Measurements from ENCODE around the gene HCK.

Gene HCK

GRCh38 chr20:32035426-32035779, 16.6 kb upstream of the HCK start:
- peaks cover 3% of the 10 kb centered on the region for H3K4me1 Mint-ChIP-seq
- peaks cover 53% of the 10 kb centered on the region for H3K27me3 Mint-ChIP-seq
- no peaks in the 10 kb centered on the region for H3K9me3 Mint-ChIP-seq
- H3K27ac Mint-ChIP-seq, result no peak overlapping the region
- no peak overlapping the region for H3K4me3 Mint-ChIP-seq
- CTCF ChIA-PET, result interaction anchor here (0.6 to 8.4 kb wide), 5 partner anchors 55 to 188 kb away, joined by 3 to 86 read pairs (median 4); no protein-coding TSS in a partner anchor
- no peak for DNase-seq
- H3K36me3 Mint-ChIP-seq, result no peaks in the 10 kb centered on the region

- H3K36me3 Mint-ChIP-seq, result no peaks in the 10 kb centered on the region
- no peaks in the 10 kb centered on the region for H3K9me3 Mint-ChIP-seq
- no peak for DNase-seq
- no peak overlapping the region for H3K4me3 Mint-ChIP-seq
- CTCF ChIA-PET, result interaction anchor here (1.2 kb wide), 1 partner anchor 56 kb away, joined by 4 read pairs; no protein-coding TSS in a partner anchor
- no peak overlapping the region for H3K27ac Mint-ChIP-seq
- H3K4me1 Mint-ChIP-seq, result peaks cover 3% of the 10 kb centered on the region
- H3K27me3 Mint-ChIP-seq, result peaks cover 54% of the 10 kb centered on the region
These were observed 15.8 kb upstream of the HCK start for GRCh38 chr20:32036252-32036651.

GRCh38 chr20:32036716-32037485, 15.1 kb upstream of the HCK start:
- DNase-seq, result no peak
- no peaks in the 10 kb centered on the region for H3K9me3 Mint-ChIP-seq
- CTCF ChIA-PET, result interaction anchor here (0.7 kb wide), 1 partner anchor 471 kb away, joined by 3 read pairs; no protein-coding TSS in a partner anchor
- H3K27me3 Mint-ChIP-seq, result peaks cover 48% of the 10 kb centered on the region
- H3K4me3 Mint-ChIP-seq, result no peak overlapping the region
- no peaks in the 10 kb centered on the region for H3K4me1 Mint-ChIP-seq
- no peaks in the 10 kb centered on the region for H3K36me3 Mint-ChIP-seq
- no peak overlapping the region for H3K27ac Mint-ChIP-seq

GRCh38 chr20:32037929-32038328, 14.1 kb upstream of the HCK start:
- H3K4me1 Mint-ChIP-seq, result no peaks in the 10 kb centered on the region
- no peak overlapping the region for H3K27ac Mint-ChIP-seq
- CTCF ChIA-PET, result no interaction called here
- no peaks in the 10 kb centered on the region for H3K9me3 Mint-ChIP-seq
- H3K36me3 Mint-ChIP-seq, result no peaks in the 10 kb centered on the region
- no peak for DNase-seq
- peaks cover 49% of the 10 kb centered on the region for H3K27me3 Mint-ChIP-seq
- H3K4me3 Mint-ChIP-seq, result no peak overlapping the region

- H3K27me3 Mint-ChIP-seq, result peaks cover 34% of the 10 kb centered on the region
- H3K4me3 Mint-ChIP-seq, result no peak overlapping the region
These were observed 11.7 kb upstream of the HCK start for GRCh38 chr20:32040142-32040953.

GRCh38 chr20:32045999-32046398, 6.0 kb upstream of the HCK start:
- Mint-ChIP-seq H3K36me3 (no peaks in the 10 kb centered on the region), H3K9me3 (no peaks in the 10 kb centered on the region), H3K4me1 (peaks cover 4% of the 10 kb centered on the region), H3K27ac (no peak overlapping the region), H3K27me3 (peaks cover 47% of the 10 kb centered on the region), H3K4me3 (no peak overlapping the region)
- no peak for DNase-seq
- CTCF ChIA-PET, result no interaction called here

More at GRCh38 chr20:32040142-32040953, 11.7 kb upstream of the HCK start:
- Mint-ChIP-seq H3K9me3 (no peaks in the 10 kb centered on the region), H3K36me3 (no peaks in the 10 kb centered on the region), H3K27ac (no peak overlapping the region), H3K4me1 (no peaks in the 10 kb centered on the region)
- CTCF ChIA-PET, result interaction anchor here (0.7 to 4.6 kb wide), 2 partner anchors 9 to 51 kb away, joined by 3 to 28 read pairs; no protein-coding TSS in a partner anchor
- DNase-seq, result no peak

GRCh38 chr20:32050324-32050841, 1.7 kb upstream of the HCK start:
- no peak for DNase-seq
- Mint-ChIP-seq H3K27me3 (peaks cover 75% of the 10 kb centered on the region), H3K4me3 (no peak overlapping the region), H3K9me3 (no peaks in the 10 kb centered on the region), H3K27ac (no peak overlapping the region), H3K4me1 (peaks cover 19% of the 10 kb centered on the region), H3K36me3 (peaks cover 5% of the 10 kb centered on the region)
- CTCF ChIA-PET, result no interaction called here

GRCh38 chr20:32050851-32051556, 1.0 kb upstream of the HCK start:
- H3K4me3 Mint-ChIP-seq, result no peak overlapping the region
- DNase-seq, result no peak
- peaks cover 19% of the 10 kb centered on the region for H3K4me1 Mint-ChIP-seq
- H3K36me3 Mint-ChIP-seq, result peaks cover 5% of the 10 kb centered on the region
- H3K27ac Mint-ChIP-seq, result no peak overlapping the region
- no peaks in the 10 kb centered on the region for H3K9me3 Mint-ChIP-seq
- CTCF ChIA-PET, result no interaction called here
- H3K27me3 Mint-ChIP-seq, result peaks cover 75% of the 10 kb centered on the region

- H3K9me3 Mint-ChIP-seq, result no peaks in the 10 kb centered on the region
- CTCF ChIA-PET, result no interaction called here
- DNase-seq, result no peak
- H3K4me1 Mint-ChIP-seq, result peaks cover 19% of the 10 kb centered on the region
- H3K27ac Mint-ChIP-seq, result no peak overlapping the region
- H3K36me3 Mint-ChIP-seq, result peaks cover 5% of the 10 kb centered on the region
- no peak overlapping the region for H3K4me3 Mint-ChIP-seq
- H3K27me3 Mint-ChIP-seq, result peaks cover 76% of the 10 kb centered on the region
These were observed 337 bp upstream of the HCK start for GRCh38 chr20:32051720-32052089.

- DNase-seq, result no peak
- no peak overlapping the region for H3K4me3 Mint-ChIP-seq
- no peaks in the 10 kb centered on the region for H3K9me3 Mint-ChIP-seq
- H3K27me3 Mint-ChIP-seq, result peaks cover 80% of the 10 kb centered on the region
- CTCF ChIA-PET, result no interaction called here
- peaks cover 5% of the 10 kb centered on the region for H3K36me3 Mint-ChIP-seq
- H3K4me1 Mint-ChIP-seq, result peaks cover 19% of the 10 kb centered on the region
- H3K27ac Mint-ChIP-seq, result no peak overlapping the region
These were observed 828 bp downstream of the HCK start for GRCh38 chr20:32052778-32053362.

- Mint-ChIP-seq H3K9me3 (no peaks in the 10 kb centered on the region), H3K4me3 (no peak overlapping the region), H3K27ac (no peak overlapping the region), H3K27me3 (peaks cover 86% of the 10 kb centered on the region), H3K4me1 (peaks cover 19% of the 10 kb centered on the region), H3K36me3 (peaks cover 5% of the 10 kb centered on the region)
- CTCF ChIA-PET, result no interaction called here
- DNase-seq, result no peak
These were observed 1.6 kb downstream of the HCK start for GRCh38 chr20:32053648-32054047.

- CTCF ChIA-PET, result no interaction called here
- no peak overlapping the region for H3K4me3 Mint-ChIP-seq
- DNase-seq, result no peak
- H3K9me3 Mint-ChIP-seq, result no peaks in the 10 kb centered on the region
- H3K27ac Mint-ChIP-seq, result no peak overlapping the region
- H3K36me3 Mint-ChIP-seq, result peaks cover 2% of the 10 kb centered on the region
- H3K27me3 Mint-ChIP-seq, result peaks cover 84% of the 10 kb centered on the region
- H3K4me1 Mint-ChIP-seq, result peaks cover 6% of the 10 kb centered on the region
These were observed 4.9 kb downstream of the HCK start for GRCh38 chr20:32056708-32057483.

- Mint-ChIP-seq H3K4me1 (peaks cover 8% of the 10 kb centered on the region), H3K9me3 (no peaks in the 10 kb centered on the region), H3K27me3 (peaks cover 82% of the 10 kb centered on the region), H3K36me3 (no peaks in the 10 kb centered on the region), H3K4me3 (no peak overlapping the region), H3K27ac (no peak overlapping the region)
- no peak for DNase-seq
- CTCF ChIA-PET, result no interaction called here
These were observed 5.7 kb downstream of the HCK start for GRCh38 chr20:32057656-32058184.
